Activated CD4-positive, alpha-beta T cell treated with anti-CD3 and anti-CD28 coated beads, Interleukin-2, amount 10 ng/mL, durations not matched to agents 7 days and 5 days (primary cell): Measurements from ENCODE around the gene GPR55. TPM values are rescaled to one million over a fixed set of nuclear protein-coding genes. Genes with fewer than 3 reads are reported as not detected.

ENCODE experiments used
- CTCF ChIA-PET: fragments of 350-600 bp; sonication (Branson Sonifier 250); formaldehyde crosslinking; loops from one replicate; lab custom pipeline; 2021; ENCODE audit warnings: antibody characterized with exemption; lab: Charles Lee
- POLR2A ChIA-PET: fragments of 350-600 bp; sonication (Branson Sonifier 250); formaldehyde crosslinking; loops from one replicate; lab custom pipeline; 2021; ENCODE audit warnings: antibody characterized with exemption; lab: Charles Lee
- DNase-seq: peaks from one replicate; pipeline ENCODE4 v3.0.0-alpha.2; 2020
- H3K27ac Mint-ChIP-seq: one replicate; pipeline ENCODE4 v1.8.0; 2021; ENCODE audit warnings: mild to moderate bottlenecking, moderate library complexity, mixed read lengths
- H3K27me3 Mint-ChIP-seq: one replicate; pipeline ENCODE4 v1.8.0; 2021; ENCODE audit warnings: mixed read lengths
- H3K36me3 Mint-ChIP-seq: one replicate; pipeline ENCODE4 v1.8.0; 2021; ENCODE audit warnings: low read depth, mixed read lengths
- H3K4me1 Mint-ChIP-seq: one replicate; pipeline ENCODE4 v1.8.0; 2021; ENCODE audit warnings: mixed read lengths
- H3K4me3 Mint-ChIP-seq: one replicate; pipeline ENCODE4 v1.8.0; 2021; ENCODE audit warnings: mild to moderate bottlenecking, moderate library complexity, mixed read lengths
- H3K9me3 Mint-ChIP-seq: one replicate; pipeline ENCODE4 v1.8.0; 2021; ENCODE audit warnings: mixed read lengths
- total RNA-seq, 2 experiments: library from RNA; stranded (reverse); gene quantifications; one replicate each; pipeline ENCODE4 v1.2.3, GENCODE V29; 2021

Gene GPR55
- total RNA-seq, 2 experiments from 2014 or later = 9.2 to 9.4 TPM

DNA sequence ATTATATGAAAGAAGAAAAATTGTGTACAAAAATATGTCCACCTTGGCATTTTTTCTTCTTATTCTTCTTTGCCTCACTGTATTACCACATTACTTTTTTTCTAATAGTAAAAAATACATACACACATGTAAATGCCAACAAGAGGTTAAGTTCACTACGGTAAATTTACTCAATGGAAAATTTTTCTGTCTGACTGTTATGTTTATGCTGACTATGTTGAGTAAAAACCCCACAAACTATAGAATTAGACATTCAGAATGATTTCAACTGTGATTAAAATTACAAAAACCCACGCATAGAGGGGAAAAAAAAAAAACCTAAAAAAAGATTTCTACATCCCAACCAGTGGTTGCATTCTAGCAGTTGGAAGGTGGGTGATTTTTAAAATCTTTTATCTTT is 5.4 kb downstream of the GPR55 start:
- POLR2A ChIA-PET = no interaction called here
- H3K36me3 Mint-ChIP-seq = no peaks in the 10 kb centered on the region
- peaks cover 47% of the 10 kb centered on the region for H3K4me1 Mint-ChIP-seq
- peak overlapping the region; percentile 74 for H3K27ac Mint-ChIP-seq
- H3K27me3 Mint-ChIP-seq = peaks cover 7% of the 10 kb centered on the region
- no peaks in the 10 kb centered on the region for H3K9me3 Mint-ChIP-seq
- DNase-seq = no peak
- CTCF ChIA-PET = interaction anchor here (0.8 to 1.1 kb wide), 3 partner anchors 18 to 55 kb away, joined by 3 read pairs; no protein-coding TSS in a partner anchor
- H3K4me3 Mint-ChIP-seq = no peak overlapping the region

DNA sequence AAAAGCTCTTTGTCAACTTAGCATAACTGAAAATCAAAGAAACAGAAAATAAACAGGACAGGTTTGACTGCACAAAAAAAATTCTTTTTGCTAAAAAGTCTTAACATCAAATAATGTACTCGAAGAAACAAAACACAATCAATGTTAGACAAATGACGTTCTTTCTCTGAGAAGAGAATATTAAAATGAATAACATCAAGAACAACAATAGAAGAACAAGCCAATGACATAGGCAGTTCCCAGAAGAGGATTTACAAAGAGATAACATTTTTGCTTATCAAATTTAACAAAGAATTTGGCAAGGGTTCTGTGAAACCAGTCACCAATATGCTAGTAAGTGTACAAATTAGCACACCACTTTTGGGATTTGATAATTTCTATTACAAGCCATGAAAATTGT is 5.8 kb downstream of the GPR55 start:
- ChIA-PET POLR2A (no interaction called here), CTCF (interaction anchor here (1.0 kb wide), 1 partner anchor 17 kb away, joined by 3 read pairs; no protein-coding TSS in a partner anchor)
- H3K4me1 Mint-ChIP-seq = peaks cover 43% of the 10 kb centered on the region
- no peak for DNase-seq
- no peaks in the 10 kb centered on the region for H3K36me3 Mint-ChIP-seq
- no peaks in the 10 kb centered on the region for H3K9me3 Mint-ChIP-seq
- H3K4me3 Mint-ChIP-seq = no peak overlapping the region
- H3K27ac Mint-ChIP-seq = no peak overlapping the region
- peaks cover 8% of the 10 kb centered on the region for H3K27me3 Mint-ChIP-seq

DNA sequence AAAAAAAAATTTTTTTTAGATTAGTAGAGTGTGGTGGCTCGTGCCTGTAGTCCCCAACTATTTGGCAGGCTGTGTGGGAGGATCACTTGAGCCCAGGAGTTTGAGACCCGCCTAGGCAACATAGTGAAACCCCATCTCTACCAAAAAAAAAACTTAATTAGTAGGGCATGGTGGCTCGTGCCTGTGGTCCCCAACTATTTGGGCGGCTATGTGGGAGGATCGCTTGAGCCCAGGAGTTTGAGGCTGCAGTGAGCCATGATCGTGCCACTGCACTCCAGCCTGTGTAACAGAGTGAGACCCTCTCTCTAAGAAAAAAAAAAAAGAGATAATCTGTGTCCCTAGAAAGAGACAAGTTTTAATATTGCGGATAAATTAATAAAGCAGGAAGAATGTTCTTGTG is 8.8 kb downstream of the GPR55 start:
- CTCF ChIA-PET = no interaction called here

DNA sequence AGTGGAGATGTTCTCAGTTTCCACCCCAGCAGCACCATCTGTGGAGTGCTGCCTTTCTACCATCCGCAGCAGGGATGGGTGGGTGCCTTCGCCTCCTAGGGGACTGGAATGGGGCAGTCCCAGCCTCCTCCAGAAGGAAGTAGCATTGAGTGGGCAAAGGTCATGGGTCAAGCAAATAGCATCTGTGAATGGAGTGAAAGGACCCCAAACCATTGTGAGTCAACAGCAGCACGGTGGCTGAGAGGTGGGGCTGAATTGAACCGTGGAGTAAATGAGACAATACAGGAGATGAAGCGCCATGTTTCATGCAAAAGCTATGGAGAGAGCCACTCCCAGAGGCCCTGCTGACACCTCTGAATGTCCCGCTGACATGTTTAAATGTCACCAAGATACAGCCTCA is 9.7 kb downstream of the GPR55 start:
- Mint-ChIP-seq H3K4me3 (no peak overlapping the region), H3K27me3 (peaks cover 10% of the 10 kb centered on the region), H3K4me1 (peaks cover 18% of the 10 kb centered on the region), H3K9me3 (no peaks in the 10 kb centered on the region), H3K27ac (no peak overlapping the region), H3K36me3 (peaks cover 3% of the 10 kb centered on the region)
- no peak for DNase-seq
- ChIA-PET POLR2A (no interaction called here), CTCF (no interaction called here)

More for the DNA sequence above, 8.8 kb downstream of the GPR55 start:
- Mint-ChIP-seq H3K4me3 (no peak overlapping the region), H3K27ac (no peak overlapping the region), H3K4me1 (peaks cover 22% of the 10 kb centered on the region), H3K27me3 (peaks cover 10% of the 10 kb centered on the region), H3K36me3 (peaks cover 3% of the 10 kb centered on the region), H3K9me3 (no peaks in the 10 kb centered on the region)
- POLR2A ChIA-PET = no interaction called here
- DNase-seq = no peak

DNA sequence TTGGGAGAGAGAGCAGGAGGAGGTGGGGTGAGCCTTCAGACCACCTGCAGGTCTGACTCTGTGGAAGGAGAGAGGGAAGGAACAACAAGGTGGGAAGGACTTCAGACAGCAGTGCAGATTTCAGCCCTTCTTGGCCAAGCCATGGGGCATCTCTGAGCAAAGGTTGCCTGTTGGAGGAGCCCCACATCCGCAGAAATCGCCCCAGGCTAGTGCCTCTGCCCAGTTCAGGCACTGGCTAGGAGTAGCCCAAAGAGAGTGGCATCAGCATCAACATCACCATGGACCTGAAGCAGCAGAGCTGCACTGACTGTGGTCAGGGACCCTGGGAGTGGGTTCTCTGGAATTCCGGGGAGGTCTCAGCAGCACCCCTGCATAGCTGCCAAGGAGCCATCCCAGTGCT is 10.2 kb downstream of the GPR55 start:
- Mint-ChIP-seq H3K9me3 (no peaks in the 10 kb centered on the region), H3K4me1 (peaks cover 16% of the 10 kb centered on the region), H3K27me3 (peaks cover 10% of the 10 kb centered on the region), H3K27ac (no peak overlapping the region), H3K4me3 (no peak overlapping the region), H3K36me3 (peaks cover 3% of the 10 kb centered on the region)
- POLR2A ChIA-PET = no interaction called here
- DNase-seq = no peak
- CTCF ChIA-PET = no interaction called here

DNA sequence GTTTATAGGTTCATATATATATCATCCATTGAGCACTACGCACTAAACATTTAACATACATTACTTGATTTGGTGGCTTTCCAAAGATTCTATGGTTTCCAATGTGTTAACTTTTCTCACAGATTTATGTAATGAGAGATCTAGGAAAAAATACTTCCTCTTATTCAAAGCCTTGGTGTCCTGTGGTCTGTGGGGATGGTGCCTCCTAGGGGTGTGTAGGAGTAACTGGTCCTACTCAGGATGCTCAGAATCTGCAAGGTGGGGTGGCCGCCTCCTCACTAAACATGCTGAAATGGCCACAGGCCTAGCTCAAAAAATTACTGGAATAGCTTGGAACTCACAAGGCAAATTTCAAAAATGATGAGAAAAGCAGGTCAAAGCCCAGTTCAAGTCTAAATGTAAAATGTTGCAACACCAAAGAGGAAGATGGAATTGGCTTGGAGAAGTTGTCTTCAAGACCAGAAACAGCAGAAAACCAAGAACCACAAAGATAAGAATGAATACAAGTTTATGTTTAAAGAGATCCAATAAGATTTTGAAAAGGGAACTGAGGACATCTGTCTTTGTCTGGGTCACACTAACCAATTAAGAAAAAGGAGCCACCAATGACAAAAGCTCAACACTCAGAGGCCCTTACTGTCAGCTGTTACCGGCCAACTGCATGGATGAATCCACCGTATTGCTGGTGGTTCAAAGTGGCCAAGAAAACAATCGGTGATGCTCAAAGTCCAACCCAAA is 11.5 kb downstream of the GPR55 start:
- Mint-ChIP-seq H3K9me3 (no peaks in the 10 kb centered on the region), H3K36me3 (peaks cover 8% of the 10 kb centered on the region), H3K27me3 (peaks cover 10% of the 10 kb centered on the region), H3K27ac (no peak overlapping the region), H3K4me1 (peaks cover 19% of the 10 kb centered on the region), H3K4me3 (no peak overlapping the region)
- DNase-seq = no peak
- CTCF ChIA-PET = interaction anchor here (0.7 to 1.3 kb wide), 5 partner anchors 8 to 107 kb away, joined by 3 to 4 read pairs (median 3); no protein-coding TSS in a partner anchor
- POLR2A ChIA-PET = no interaction called here

DNA sequence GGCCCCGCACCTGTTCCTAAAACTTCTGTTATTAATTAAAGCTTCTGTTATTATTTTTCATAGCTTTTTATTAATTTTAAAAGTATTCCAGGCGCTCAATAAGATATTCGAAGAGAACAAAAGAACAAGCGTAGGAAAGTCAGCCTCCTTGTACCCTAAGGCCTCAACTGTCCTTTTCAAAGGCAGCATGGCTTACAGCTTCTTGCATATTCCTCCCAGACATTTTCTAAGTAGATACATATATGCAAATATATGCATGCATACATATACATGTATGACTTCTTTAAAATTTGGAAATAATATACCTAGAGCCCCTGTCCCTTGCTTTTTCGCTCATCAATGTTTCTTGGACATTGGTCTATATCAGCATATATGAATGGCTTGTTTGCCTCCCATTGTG is 12.3 kb downstream of the GPR55 start:
- no peak overlapping the region for H3K27ac Mint-ChIP-seq
- peaks cover 10% of the 10 kb centered on the region for H3K36me3 Mint-ChIP-seq
- peaks cover 8% of the 10 kb centered on the region for H3K27me3 Mint-ChIP-seq
- H3K4me1 Mint-ChIP-seq = peaks cover 18% of the 10 kb centered on the region
- CTCF ChIA-PET = interaction anchor here (0.5 to 1.1 kb wide), 3 partner anchors 29 to 342 kb away, joined by 3 read pairs; no protein-coding TSS in a partner anchor
- H3K9me3 Mint-ChIP-seq = no peaks in the 10 kb centered on the region
- POLR2A ChIA-PET = no interaction called here
- H3K4me3 Mint-ChIP-seq = no peak overlapping the region
- no peak for DNase-seq

DNA sequence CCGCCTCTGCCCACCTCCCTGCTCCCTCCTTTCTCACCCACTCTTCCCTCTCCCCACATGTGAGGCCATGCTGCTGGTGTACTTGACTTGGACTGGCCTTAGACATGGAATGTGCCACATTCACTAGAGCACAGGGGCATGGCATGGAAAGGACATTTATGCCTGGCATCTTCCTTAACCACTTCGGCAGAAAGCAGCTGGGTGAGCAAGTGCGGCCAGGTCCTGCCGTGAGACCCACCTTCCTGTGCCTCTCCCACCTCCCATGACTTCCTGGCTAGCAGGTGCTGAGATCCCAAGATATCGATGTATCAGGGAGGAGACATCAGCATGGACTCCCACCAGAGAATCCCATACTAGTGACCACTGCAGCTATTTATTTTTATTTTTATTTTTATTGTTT is 13.0 kb downstream of the GPR55 start:
- ChIA-PET POLR2A (no interaction called here), CTCF (no interaction called here)
- Mint-ChIP-seq H3K27ac (no peak overlapping the region), H3K36me3 (peaks cover 10% of the 10 kb centered on the region), H3K4me1 (peaks cover 19% of the 10 kb centered on the region), H3K27me3 (peaks cover 8% of the 10 kb centered on the region), H3K9me3 (no peaks in the 10 kb centered on the region), H3K4me3 (no peak overlapping the region)
- no peak for DNase-seq

DNA sequence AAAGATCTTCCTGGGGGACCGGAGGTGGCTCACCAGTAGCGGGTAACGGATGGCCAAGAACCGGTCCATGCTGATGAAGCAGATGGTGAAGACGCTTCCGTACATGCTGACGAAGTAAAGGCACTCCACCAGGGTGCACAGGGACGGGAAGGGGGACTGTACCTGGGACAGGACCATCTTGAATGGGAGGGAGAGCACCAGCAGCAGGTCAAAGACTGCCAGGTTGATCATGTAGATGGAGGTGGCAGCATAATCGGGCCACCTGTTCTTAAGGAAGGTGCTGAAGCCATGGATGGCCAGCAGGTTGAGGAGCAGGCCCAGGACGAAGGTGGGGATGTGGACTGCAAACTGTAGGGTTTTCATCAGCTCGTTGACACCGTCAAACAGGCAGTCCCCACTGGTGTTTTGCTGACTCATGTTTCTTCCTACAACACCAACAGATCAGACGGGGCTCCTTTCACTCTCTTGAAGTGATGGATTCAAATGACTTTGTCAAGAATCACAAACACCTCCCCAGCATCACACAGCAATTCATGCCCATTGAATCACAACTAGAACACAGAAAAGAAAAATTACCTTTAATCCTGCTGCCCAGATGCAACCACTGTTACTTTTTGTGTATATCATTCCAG is 14.4 kb downstream of the GPR55 start:
- DNase-seq = no peak
- Mint-ChIP-seq H3K9me3 (no peaks in the 10 kb centered on the region), H3K27ac (no peak overlapping the region), H3K27me3 (peaks cover 7% of the 10 kb centered on the region), H3K36me3 (peaks cover 10% of the 10 kb centered on the region), H3K4me3 (no peak overlapping the region), H3K4me1 (peaks cover 24% of the 10 kb centered on the region)
- POLR2A ChIA-PET = no interaction called here
- CTCF ChIA-PET = interaction anchor here (0.9 to 1.3 kb wide), 2 partner anchors 13 to 74 kb away, joined by 3 to 4 read pairs; no protein-coding TSS in a partner anchor

DNA sequence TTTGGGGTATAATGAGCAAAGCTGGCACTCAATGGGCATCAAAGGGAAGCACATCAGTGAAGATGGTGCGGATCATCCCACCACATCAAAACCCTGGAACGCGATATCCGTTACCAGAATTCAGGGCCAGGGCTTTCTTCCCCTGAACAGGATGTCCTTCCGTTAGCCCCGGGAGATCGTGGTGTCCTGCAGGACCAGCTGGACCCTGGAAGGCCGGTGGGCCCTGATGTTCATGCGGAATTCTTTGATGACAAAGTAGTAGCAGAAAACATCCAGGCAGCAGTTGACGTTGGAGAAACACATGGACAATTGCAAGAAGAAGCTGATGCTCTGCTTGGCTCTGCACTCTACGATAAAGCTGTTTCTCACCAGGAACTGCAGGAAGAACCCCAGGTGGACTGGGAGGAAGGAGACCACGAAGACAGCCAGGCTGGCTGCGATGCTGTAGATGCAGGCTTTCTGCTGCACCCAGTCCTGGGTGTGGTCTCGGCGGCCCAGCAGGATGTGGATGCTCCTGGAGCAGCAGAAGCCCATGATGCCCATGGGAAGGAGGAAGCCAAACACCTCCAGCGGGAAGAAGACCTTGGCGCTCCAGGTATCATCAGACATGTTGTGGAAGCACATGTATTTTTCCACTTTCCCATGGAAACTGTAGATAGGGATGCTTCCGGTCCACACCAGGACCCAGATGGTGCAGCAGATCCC is 15.0 kb downstream of the GPR55 start:
- POLR2A ChIA-PET = no interaction called here
- CTCF ChIA-PET = interaction anchor here (1.3 kb wide), 1 partner anchor 75 kb away, joined by 3 read pairs; no protein-coding TSS in a partner anchor
- Mint-ChIP-seq H3K9me3 (no peaks in the 10 kb centered on the region), H3K36me3 (peaks cover 10% of the 10 kb centered on the region), H3K4me1 (peaks cover 30% of the 10 kb centered on the region), H3K27ac (no peak overlapping the region), H3K27me3 (peaks cover 7% of the 10 kb centered on the region), H3K4me3 (no peak overlapping the region)
- no peak for DNase-seq

DNA sequence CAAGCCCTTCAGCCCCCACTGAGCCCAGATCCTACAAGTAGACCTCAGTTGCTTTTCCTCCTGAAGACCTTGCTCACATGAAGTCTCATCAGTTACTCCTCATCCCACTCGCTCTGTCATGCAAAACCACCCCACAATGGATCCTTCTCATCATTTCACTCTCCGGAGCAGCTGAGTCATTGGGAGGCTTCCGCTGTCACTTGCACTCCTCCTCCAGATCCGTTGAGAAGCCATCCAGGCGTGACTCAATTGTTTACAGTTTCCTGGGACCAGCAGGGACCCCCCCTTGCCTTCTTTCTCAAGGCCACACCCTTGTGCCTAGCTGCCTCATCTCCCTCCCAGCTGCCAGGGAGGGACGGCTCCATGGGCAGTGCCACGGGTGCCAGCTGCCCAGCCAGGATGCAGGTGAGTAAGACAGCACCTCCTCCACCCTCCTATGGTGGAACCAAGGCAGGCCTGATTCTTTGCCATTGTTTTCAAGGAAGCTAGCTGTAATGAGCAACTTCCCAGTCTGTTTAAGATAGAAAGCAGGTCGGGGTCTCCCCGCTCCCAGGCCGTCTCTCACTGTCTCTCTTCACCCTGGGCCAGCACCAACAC is 16.3 kb downstream of the GPR55 start:
- no peaks in the 10 kb centered on the region for H3K9me3 Mint-ChIP-seq
- peaks cover 3% of the 10 kb centered on the region for H3K27me3 Mint-ChIP-seq
- POLR2A ChIA-PET = no interaction called here
- peak overlapping the region; percentile 3 for H3K4me3 Mint-ChIP-seq
- DNase-seq = no peak
- H3K27ac Mint-ChIP-seq = peak overlapping the region; percentile 34
- H3K36me3 Mint-ChIP-seq = peaks cover 10% of the 10 kb centered on the region
- CTCF ChIA-PET = interaction anchor here (0.5 kb wide), 1 partner anchor 51 kb away, joined by 3 read pairs; no protein-coding TSS in a partner anchor
- H3K4me1 Mint-ChIP-seq = peaks cover 42% of the 10 kb centered on the region

DNA sequence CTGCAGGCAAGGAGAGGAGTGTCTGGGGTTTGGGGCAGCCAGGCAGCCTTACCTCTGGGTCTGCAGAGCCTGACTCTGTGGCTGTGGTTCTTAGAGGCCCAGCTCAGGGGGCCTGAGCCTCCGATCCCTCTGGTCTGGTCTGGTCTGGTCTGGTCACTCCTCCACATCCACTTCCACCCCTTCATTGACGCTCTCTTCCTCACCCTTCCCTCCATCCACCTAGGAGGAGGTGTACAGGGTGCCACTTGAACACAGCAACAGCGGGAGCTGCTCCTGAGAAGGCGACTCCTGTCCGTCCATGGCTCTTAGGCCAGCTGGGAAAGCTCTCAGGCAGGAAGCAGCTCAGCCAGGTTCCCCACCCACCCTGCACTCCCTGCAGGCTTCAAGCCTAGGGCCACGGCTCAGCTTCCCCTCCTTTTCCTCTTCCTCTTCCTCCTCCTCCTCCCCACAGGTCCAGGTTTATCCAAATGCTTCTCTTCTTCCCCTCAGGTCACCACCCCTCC is 16.9 kb downstream of the GPR55 start:
- ChIA-PET POLR2A (no interaction called here), CTCF (interaction anchor here (0.5 to 1.7 kb wide), 3 partner anchors 12 to 129 kb away, joined by 3 read pairs; no protein-coding TSS in a partner anchor)
- Mint-ChIP-seq H3K9me3 (no peaks in the 10 kb centered on the region), H3K36me3 (peaks cover 7% of the 10 kb centered on the region), H3K27me3 (peaks cover under 1% of the 10 kb centered on the region), H3K4me1 (peaks cover 45% of the 10 kb centered on the region), H3K27ac (peak overlapping the region; percentile 34), H3K4me3 (peak overlapping the region; percentile 3)
- DNase-seq = peak; percentile 2
